ENCODE results near the gene SF3B2.
"Not testable (repeated sequence)": the region's sequence is repeated elsewhere in the genome, so short reads cannot be mapped to it uniquely, and the experiment has no call there.

Gene SF3B2

GRCh38 chr11:66106786-66107599 is 54.8 kb downstream of the SF3B2 start:
- peak in 1 of 2 donors; percentile 20 for DNase-seq (ENCODE audit: low read depth in 2 of 2)

GRCh38 chr11:66107600-66108510 is 55.7 kb downstream of the SF3B2 start:
- no peak for DNase-seq (ENCODE audit: low read depth in 2 of 2)

GRCh38 chr11:66109294-66109693 is 57.1 kb downstream of the SF3B2 start:
- DNase-seq (ENCODE audit: low read depth in 2 of 2), result no peak

- DNase-seq (ENCODE audit: low read depth in 2 of 2), result no peak
Measured at GRCh38 chr11:66111158-66111557, 59.0 kb downstream of the SF3B2 start.

GRCh38 chr11:66112041-66112491 is 59.9 kb downstream of the SF3B2 start:
- no peak for DNase-seq (ENCODE audit: low read depth in 2 of 2)

- no peak for DNase-seq (ENCODE audit: low read depth in 2 of 2)
Measured at GRCh38 chr11:66112601-66113499, 60.7 kb downstream of the SF3B2 start.

GRCh38 chr11:66114957-66115356 is 62.8 kb downstream of the SF3B2 start:
- DNase-seq (ENCODE audit: low read depth in 2 of 2), result not testable (repeated sequence)

GRCh38 chr11:66115638-66116301 is 63.6 kb downstream of the SF3B2 start:
- no peak for DNase-seq (ENCODE audit: low read depth in 2 of 2)

GRCh38 chr11:66116576-66117361 is 64.6 kb downstream of the SF3B2 start:
- DNase-seq (ENCODE audit: low read depth in 2 of 2), result no peak

- DNase-seq (ENCODE audit: low read depth in 2 of 2), result no peak
Measured at GRCh38 chr11:66118847-66119246, 66.7 kb downstream of the SF3B2 start.

Data from stimulated activated CD4-positive, alpha-beta T cell treated with anti-CD3 and anti-CD28 coated beads, Interleukin-4, amount 100 ng/mL, for 48 hours (primary cell).